HG03432 (cell line): ENCODE data around the gene ST3GAL3.

Experiments used
- ATAC-seq: cut with Tn5 transposase; IDR thresholded peaks from one replicate; pipeline ENCODE4 v1.9.1; 2021; ENCODE audit warnings: mild to moderate bottlenecking, moderate library complexity; ENCODE audit not compliant: unreplicated experiment

ST3GAL3 gene

GRCh38 chr1:43847290-43847689 lies 140.0 kb downstream of the ST3GAL3 start:
- ATAC-seq: no peak

- ATAC-seq: no peak
Observed at GRCh38 chr1:43847882-43848281, 140.5 kb downstream of the ST3GAL3 start.

GRCh38 chr1:43849670-43850069 lies 142.3 kb downstream of the ST3GAL3 start:
- no peak for ATAC-seq

- ATAC-seq: no peak
Observed at GRCh38 chr1:43850591-43851233, 143.4 kb downstream of the ST3GAL3 start.

- ATAC-seq: no peak
Observed at GRCh38 chr1:43851561-43852338, 144.4 kb downstream of the ST3GAL3 start.

- ATAC-seq: peak; percentile 42
Observed at GRCh38 chr1:43853161-43853921, 146.0 kb downstream of the ST3GAL3 start.

- ATAC-seq: no peak
Observed at GRCh38 chr1:43854473-43854872, 147.1 kb downstream of the ST3GAL3 start.

GRCh38 chr1:43856188-43856587 lies 148.9 kb downstream of the ST3GAL3 start:
- no peak for ATAC-seq

GRCh38 chr1:43857163-43857562 lies 149.8 kb downstream of the ST3GAL3 start:
- ATAC-seq: no peak

- no peak for ATAC-seq
Observed at GRCh38 chr1:43858324-43858723, 151.0 kb downstream of the ST3GAL3 start.

- no peak for ATAC-seq
Observed at GRCh38 chr1:43861337-43861736, 154.0 kb downstream of the ST3GAL3 start.

- no peak for ATAC-seq
Observed at GRCh38 chr1:43861988-43862735, 154.8 kb downstream of the ST3GAL3 start.

- no peak for ATAC-seq
Observed at GRCh38 chr1:43864111-43865045, 157.0 kb downstream of the ST3GAL3 start.

- ATAC-seq: no peak
Observed at GRCh38 chr1:43866201-43866600, 158.9 kb downstream of the ST3GAL3 start.

GRCh38 chr1:43867976-43868740 lies 160.8 kb downstream of the ST3GAL3 start:
- no peak for ATAC-seq

GRCh38 chr1:43868741-43869067 lies 161.4 kb downstream of the ST3GAL3 start:
- no peak for ATAC-seq

GRCh38 chr1:43870306-43870705 lies 163.0 kb downstream of the ST3GAL3 start:
- ATAC-seq: no peak

GRCh38 chr1:43871181-43871910 lies 164.0 kb downstream of the ST3GAL3 start:
- ATAC-seq: no peak

GRCh38 chr1:43872280-43872679 lies 164.9 kb downstream of the ST3GAL3 start:
- ATAC-seq: no peak
